Measurements from ENCODE around the gene ETFB.

ETFB gene

GRCh38 chr19:51346742-51347141 lies 19.4 kb downstream of the ETFB start:
- no peak for DNase-seq

- no peak for DNase-seq
These were observed 21.0 kb downstream of the ETFB start for GRCh38 chr19:51345076-51345620.

- DNase-seq: no peak
These were observed 23.3 kb downstream of the ETFB start for GRCh38 chr19:51342631-51343569.

- DNase-seq: no peak
These were observed 24.1 kb downstream of the ETFB start, which contains the start of gene VSIG10L for GRCh38 chr19:51341976-51342580. Gene VSIG10L (minus strand): TSS chr19:51342139. CDS start chr19:51342124, 15 bp downstream.

GRCh38 chr19:51341066-51341465 lies 25.1 kb downstream of the ETFB start:
- DNase-seq: no peak

- DNase-seq: peak; percentile 87 to 89
These were observed 26.2 kb downstream of the ETFB start for GRCh38 chr19:51339687-51340656.

GRCh38 chr19:51339313-51339686 lies 26.9 kb downstream of the ETFB start:
- no peak for DNase-seq

GRCh38 chr19:51338563-51339312 lies 27.4 kb downstream of the ETFB start:
- peak; percentile 59 to 60 for DNase-seq

- DNase-seq: no peak
These were observed 28.2 kb downstream of the ETFB start for GRCh38 chr19:51337861-51338562.

- DNase-seq: no peak
These were observed 28.9 kb downstream of the ETFB start for GRCh38 chr19:51337141-51337860.

GRCh38 chr19:51333836-51334460 lies 32.2 kb downstream of the ETFB start:
- no peak for DNase-seq

- no peak for DNase-seq
These were observed 34.5 kb downstream of the ETFB start for GRCh38 chr19:51331716-51332115.

GRCh38 chr19:51331193-51331592 lies 35.0 kb downstream of the ETFB start:
- DNase-seq: no peak

GRCh38 chr19:51330366-51330765 lies 35.8 kb downstream of the ETFB start:
- no peak for DNase-seq

- DNase-seq: no peak
These were observed 36.8 kb downstream of the ETFB start for GRCh38 chr19:51329411-51329810.

GRCh38 chr19:51327066-51328001 lies 38.9 kb downstream of the ETFB start:
- no peak for DNase-seq

GRCh38 chr19:51326216-51327065 lies 39.7 kb downstream of the ETFB start:
- DNase-seq: no peak

All from AML-193 (cell line).